Hematopoietic multipotent progenitor cell (in vitro differentiated cells): ENCODE data around the gene CYP4F8. TPM values are rescaled to one million over a fixed set of nuclear protein-coding genes. Genes with fewer than 3 reads are reported as not detected.

Experiments used
- small RNA-seq: library from RNA; depleted of rRNA; stranded (forward); fragments of <200 nt; gene quantifications from one replicate; pipeline ENCODE3, GENCODE V24; 2012
- total RNA-seq: library from RNA; depleted of rRNA; stranded (reverse); fragments of >200 nt; gene quantifications from one replicate; pipeline ENCODE4 v1.2.3, GENCODE V29; 2012

Gene CYP4F8
- total RNA-seq, 1 donor, result under 0.01 TPM

Small RNAs within 50 kb of the gene (small RNA-seq; reads per million reads assigned to genes)
- gene AD000091.1, result not detected

Other genes with a start within 250 kb of the CYP4F8 start
- gene AKAP8, start 235.4 kb upstream of the CYP4F8 start, total RNA-seq, result 33.4 TPM
- 119 TPM for gene AKAP8L, start 196.2 kb upstream of the CYP4F8 start, total RNA-seq
- 12.7 TPM for gene WIZ, start 165.3 kb upstream of the CYP4F8 start, total RNA-seq
- gene RASAL3, start 150.7 kb upstream of the CYP4F8 start, total RNA-seq, result 66.8 TPM
- under 0.01 TPM for gene PGLYRP2, start 135.7 kb upstream of the CYP4F8 start, total RNA-seq
- 5.4 TPM for gene CYP4F22, start 106.7 kb upstream of the CYP4F8 start, total RNA-seq
- 0.27 TPM for gene CYP4F3, start 25.7 kb downstream of the CYP4F8 start, total RNA-seq
- 0.27 TPM for gene CYP4F12, start 57.9 kb downstream of the CYP4F8 start, total RNA-seq
- not detected for gene OR10H2, start 112.8 kb downstream of the CYP4F8 start, total RNA-seq
- gene OR10H3, start 122.8 kb downstream of the CYP4F8 start, total RNA-seq, result not detected
- not detected for gene OR10H5, start 172.4 kb downstream of the CYP4F8 start, total RNA-seq
- under 0.01 TPM for gene OR10H1, start 200.4 kb downstream of the CYP4F8 start, total RNA-seq